Caco-2 (cell line): Measurements from ENCODE around the gene TET2. TPM values are rescaled to one million over a fixed set of nuclear protein-coding genes. Genes with fewer than 3 reads are reported as not detected.

ENCODE experiments used
- BruUV-seq: library from RNA; stranded (reverse); fragments of 400-500 nt; replicated peaks from 2 replicates; lab custom pipeline; 2021; lab: Mats Ljungman, UMichigan
- CTCF ChIA-PET: fragments of 300-600 bp; sonication (Branson Sonifier 250); formaldehyde crosslinking; loops from one replicate; lab custom pipeline; 2022; ENCODE audit warnings: antibody characterized with exemption; lab: Charles Lee
- POLR2A ChIA-PET: fragments of 300-600 bp; sonication (Branson Sonifier 250); formaldehyde crosslinking; loops from one replicate; lab custom pipeline; 2022; ENCODE audit warnings: antibody characterized with exemption; lab: Charles Lee
- DNase-seq, 2 experiments: peaks; one replicate each; pipeline versions ENCODE4 v3.0.0 to v3.0.0-alpha.2; 2020 to 2022
- H3K27me3 ChIP-seq: replicated peaks from 2 replicates; pipeline ENCODE4 v1.6.0; 2011; ENCODE audit warnings: low read length; ENCODE audit not compliant: control insufficient read depth, insufficient read depth
- H3K36me3 ChIP-seq: 2 replicates; pipeline ENCODE4 v1.5.1; 2011; ENCODE audit warnings: low read length; ENCODE audit not compliant: control insufficient read depth, insufficient read depth
- H3K4me1 ChIP-seq: fragments of 250-450 bp; sonication (Bioruptor Pico); 2 replicates; pipeline ENCODE4 v1.5.1; 2020; ENCODE audit warnings: mild to moderate bottlenecking
- H3K4me3 ChIP-seq: 2 replicates; pipeline ENCODE4 v1.5.1; 2011; ENCODE audit warnings: low read depth, mild to moderate bottlenecking, control low read depth, low read length
- H3K9me3 ChIP-seq: fragments of 250-450 bp; sonication (Bioruptor Pico); 2 replicates; pipeline ENCODE4 v1.5.1; 2020; ENCODE audit warnings: mild to moderate bottlenecking, moderate library complexity
- H3K27ac Mint-ChIP-seq: one replicate; pipeline ENCODE4 v1.8.0; 2022; ENCODE audit warnings: mixed read lengths; ENCODE audit not compliant: unreplicated experiment
- H3K27me3 Mint-ChIP-seq: one replicate; pipeline ENCODE4 v1.8.0; 2022; ENCODE audit warnings: mixed read lengths; ENCODE audit not compliant: insufficient read depth, unreplicated experiment
- H3K36me3 Mint-ChIP-seq: one replicate; pipeline ENCODE4 v1.8.0; 2022; ENCODE audit warnings: mild to moderate bottlenecking, mixed read lengths; ENCODE audit not compliant: insufficient read depth, unreplicated experiment
- H3K4me1 Mint-ChIP-seq: one replicate; pipeline ENCODE4 v1.8.0; 2022; ENCODE audit warnings: low read depth, mixed read lengths; ENCODE audit not compliant: unreplicated experiment
- H3K4me3 Mint-ChIP-seq: one replicate; pipeline ENCODE4 v1.8.0; 2022; ENCODE audit warnings: mild to moderate bottlenecking, moderate library complexity, mixed read lengths; ENCODE audit not compliant: unreplicated experiment
- H3K9me3 Mint-ChIP-seq: one replicate; pipeline ENCODE4 v1.8.0; 2022; ENCODE audit warnings: mixed read lengths; ENCODE audit not compliant: unreplicated experiment
- CTCF ChIP-seq, 2 experiments: fragments of 200-600 bp in 1 of 2; IDR thresholded peaks; 1 replicate in 1 of 2; 2 replicates in 1 of 2; pipeline versions ENCODE4 v1.5.1 to v1.8.0; 2011 to 2022; ENCODE audit warnings: antibody characterized with exemption in 1 of 2, control low read depth in 1 of 2, inconsistent platforms in 1 of 2, low read depth in 1 of 2, low read length in 1 of 2, mild to moderate bottlenecking in 1 of 2, moderate library complexity in 1 of 2; ENCODE audit not compliant: insufficient read depth in 1 of 2, severe bottlenecking in 1 of 2, unreplicated experiment in 1 of 2
- intact Hi-C: fragments of 100-400 bp; cut with micrococcal nuclease; formaldehyde crosslinking; loops from one replicate; pipeline ENCODE4 v1.10.0; 2022; ENCODE audit not compliant: unreplicated experiment
- total RNA-seq: library from RNA; stranded (reverse); gene quantifications from 2 replicates; pipeline ENCODE4 v1.2.3, GENCODE V29; 2022

TET2 gene
- total RNA-seq, 1 experiment from 2014 or later = 14.8 TPM

- intact Hi-C loops = no loop called here
- Histone ChIP-seq H3K9me3 (no peaks in the 10 kb centered on the region), H3K4me1 (0 out of 2 replicates have a peak, but pooled peaks cover 11% of the 10 kb centered on the region), H3K27me3 (no peaks in the 10 kb centered on the region), H3K36me3 (no peaks in the 10 kb centered on the region), H3K4me3 (no peak overlapping the region)
- Mint-ChIP-seq H3K9me3 (no peaks in the 10 kb centered on the region), H3K36me3 (no peaks in the 10 kb centered on the region), H3K27me3 (no peaks in the 10 kb centered on the region), H3K4me3 (no peak overlapping the region), H3K4me1 (peaks cover 21% of the 10 kb centered on the region), H3K27ac (no peak overlapping the region)
- BruUV-seq = no TSS peak
- DNase-seq = no peak
- ChIA-PET POLR2A (no interaction called here), CTCF (no interaction called here)
- TF ChIP-seq CTCF (IDR thresholded peaks at IDR 0.05; ENCODE audit: insufficient read depth in 1 of 2, low read depth in 1 of 2, low read length in 1 of 2, severe bottlenecking in 1 of 2, unreplicated experiment in 1 of 2) = no peak
These were observed 60.7 kb downstream of the TET2 start for GRCh38 chr4:105207386-105207785.

GRCh38 chr4:105208561-105208960, 61.9 kb downstream of the TET2 start:
- 0 out of 2 replicates have a peak, but pooled peaks cover 11% of the 10 kb centered on the region for H3K4me1 ChIP-seq
- ChIA-PET CTCF (no interaction called here), POLR2A (no interaction called here)
- no peaks in the 10 kb centered on the region for H3K36me3 ChIP-seq
- H3K36me3 Mint-ChIP-seq = no peaks in the 10 kb centered on the region
- no peak for DNase-seq
- no TSS peak for BruUV-seq
- H3K9me3 Mint-ChIP-seq = no peaks in the 10 kb centered on the region
- H3K4me1 Mint-ChIP-seq = peaks cover 21% of the 10 kb centered on the region
- no peaks in the 10 kb centered on the region for H3K27me3 ChIP-seq
- no peak overlapping the region for H3K4me3 ChIP-seq
- no peak overlapping the region for H3K27ac Mint-ChIP-seq
- intact Hi-C loops = no loop called here
- no peaks in the 10 kb centered on the region for H3K9me3 ChIP-seq
- no peak for TF ChIP-seq CTCF (IDR thresholded peaks at IDR 0.05; ENCODE audit: insufficient read depth in 1 of 2, low read depth in 1 of 2, low read length in 1 of 2, severe bottlenecking in 1 of 2, unreplicated experiment in 1 of 2)
- H3K27me3 Mint-ChIP-seq = no peaks in the 10 kb centered on the region
- no peak overlapping the region for H3K4me3 Mint-ChIP-seq

GRCh38 chr4:105210916-105211315, 64.2 kb downstream of the TET2 start:
- H3K4me1 Mint-ChIP-seq = peaks cover 24% of the 10 kb centered on the region
- no peak overlapping the region for H3K27ac Mint-ChIP-seq

More at GRCh38 chr4:105210916-105211315, 64.2 kb downstream of the TET2 start:
- Mint-ChIP-seq H3K27me3 (no peaks in the 10 kb centered on the region), H3K9me3 (no peaks in the 10 kb centered on the region), H3K36me3 (no peaks in the 10 kb centered on the region), H3K4me3 (no peak overlapping the region)
- intact Hi-C loops = no loop called here
- ChIA-PET CTCF (no interaction called here), POLR2A (no interaction called here)
- Histone ChIP-seq H3K4me3 (no peak overlapping the region), H3K27me3 (no peaks in the 10 kb centered on the region), H3K36me3 (no peaks in the 10 kb centered on the region), H3K9me3 (no peaks in the 10 kb centered on the region), H3K4me1 (peaks cover 16% of the 10 kb centered on the region; the same call in 1 of the 2 replicates)
- no peak for DNase-seq
- TF ChIP-seq CTCF (IDR thresholded peaks at IDR 0.05; ENCODE audit: insufficient read depth in 1 of 2, low read depth in 1 of 2, low read length in 1 of 2, severe bottlenecking in 1 of 2, unreplicated experiment in 1 of 2) = no peak
- no TSS peak for BruUV-seq
